NCI-H226 (cell line): ENCODE data around the gene ZPR1.
A peak's percentile ranks its signal among the peaks of the same experiment; 100 is the strongest.
"Not testable (repeated sequence)": the region's sequence is repeated elsewhere in the genome, so short reads cannot be mapped to it uniquely, and the experiment has no call there.

ENCODE experiments used
- DNase-seq: peaks from one replicate; pipeline ENCODE4 v3.0.0-alpha.2; 2015

Gene ZPR1

DNA sequence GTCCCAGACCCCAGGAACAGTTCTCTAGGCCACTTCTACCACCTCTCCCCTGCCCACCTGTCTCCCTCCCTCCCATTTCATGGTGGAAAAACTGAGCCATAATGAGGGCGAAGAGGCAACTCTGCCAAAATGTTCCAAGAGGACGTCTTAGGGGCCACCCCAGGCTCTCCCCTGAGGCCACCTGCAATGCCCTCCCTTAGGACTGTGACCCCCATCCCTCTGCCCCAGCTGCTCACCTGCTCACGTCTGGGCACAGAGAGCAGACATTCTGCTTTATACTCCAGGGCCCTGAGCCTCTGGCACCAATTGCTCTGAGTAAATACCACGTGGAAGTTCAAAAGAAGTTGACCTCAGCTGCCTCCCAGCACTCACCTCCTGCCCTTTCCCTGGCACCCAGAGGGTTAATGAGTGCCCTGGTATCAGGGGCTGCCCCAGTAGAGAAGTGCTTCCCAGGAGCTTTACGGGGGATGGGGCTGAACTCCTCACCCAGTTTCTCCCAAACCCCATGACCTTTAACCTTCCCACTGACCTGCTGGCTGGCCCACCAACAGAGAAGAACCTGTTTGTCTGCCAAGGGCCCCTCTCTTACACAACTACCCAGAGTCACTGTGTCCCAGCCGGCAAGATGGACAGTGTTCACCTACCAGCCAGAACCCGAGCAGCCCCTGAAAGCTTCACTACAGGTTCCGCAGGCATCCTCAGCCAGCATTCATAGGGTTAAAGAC, 4.5 kb upstream of the ZPR1 start:
- DNase-seq: no peak

DNA sequence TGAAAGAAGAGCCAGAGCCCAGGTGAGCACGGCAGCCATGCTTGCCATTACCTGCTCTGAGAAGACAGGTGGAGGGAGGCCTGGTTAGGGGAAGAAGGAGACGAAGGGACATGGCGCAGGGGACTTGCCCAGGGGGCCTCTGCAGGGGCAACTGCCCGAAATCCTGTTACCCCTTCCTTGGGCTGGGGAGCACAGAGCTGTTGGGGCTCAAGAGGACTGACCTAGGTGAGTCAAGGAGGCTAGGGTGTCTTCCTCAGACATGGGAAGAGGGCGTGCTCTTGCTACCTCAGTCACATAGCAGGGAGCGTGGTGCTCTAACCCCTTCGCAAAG, 4.0 kb upstream of the ZPR1 start, which contains the start of gene APOA5:
Gene APOA5 (minus strand): TSS at position 67 of the 331 bp plus-strand sequence. CDS start 19 bp downstream, at position 48.
- DNase-seq: no peak

DNA sequence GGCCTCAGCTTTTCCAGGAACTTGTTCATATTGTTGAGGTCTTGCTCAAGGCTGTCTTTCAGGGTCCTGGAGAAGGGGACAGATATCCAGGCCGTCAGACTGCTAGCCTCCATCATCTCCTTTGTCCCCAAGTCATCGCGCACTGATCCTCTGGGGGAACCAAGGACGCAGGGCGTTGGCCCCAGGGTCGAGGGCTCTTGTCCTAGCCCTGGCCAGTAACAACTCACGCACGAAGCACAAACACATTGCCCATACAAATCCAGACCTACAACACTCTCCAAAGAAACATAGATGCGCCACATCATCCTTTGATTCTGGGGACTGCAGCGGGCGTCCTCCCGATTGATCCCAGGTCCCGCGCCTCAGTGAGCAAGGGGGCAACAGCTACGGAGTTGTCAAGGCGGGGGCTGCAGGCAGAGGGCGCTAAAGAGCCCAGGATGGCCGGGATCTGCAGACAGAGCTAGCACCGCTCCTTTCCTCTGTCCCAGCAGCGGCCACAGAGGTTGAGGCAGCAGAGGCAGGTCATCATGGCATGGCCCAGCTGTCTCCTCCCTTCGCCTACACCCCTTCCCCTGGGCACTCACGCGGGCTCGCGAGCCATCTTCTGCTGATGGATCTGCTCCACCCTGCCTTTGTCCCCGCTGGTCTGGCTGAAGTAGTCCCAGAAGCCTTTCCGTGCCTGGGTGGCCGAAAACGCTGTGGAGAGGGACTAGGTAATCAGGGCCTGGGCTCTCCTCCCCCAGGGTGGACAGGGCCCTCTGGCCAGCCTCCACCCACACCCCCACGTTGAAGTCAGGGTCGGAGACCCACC, 3.4 kb upstream of the ZPR1 start:
- DNase-seq: no peak

DNA sequence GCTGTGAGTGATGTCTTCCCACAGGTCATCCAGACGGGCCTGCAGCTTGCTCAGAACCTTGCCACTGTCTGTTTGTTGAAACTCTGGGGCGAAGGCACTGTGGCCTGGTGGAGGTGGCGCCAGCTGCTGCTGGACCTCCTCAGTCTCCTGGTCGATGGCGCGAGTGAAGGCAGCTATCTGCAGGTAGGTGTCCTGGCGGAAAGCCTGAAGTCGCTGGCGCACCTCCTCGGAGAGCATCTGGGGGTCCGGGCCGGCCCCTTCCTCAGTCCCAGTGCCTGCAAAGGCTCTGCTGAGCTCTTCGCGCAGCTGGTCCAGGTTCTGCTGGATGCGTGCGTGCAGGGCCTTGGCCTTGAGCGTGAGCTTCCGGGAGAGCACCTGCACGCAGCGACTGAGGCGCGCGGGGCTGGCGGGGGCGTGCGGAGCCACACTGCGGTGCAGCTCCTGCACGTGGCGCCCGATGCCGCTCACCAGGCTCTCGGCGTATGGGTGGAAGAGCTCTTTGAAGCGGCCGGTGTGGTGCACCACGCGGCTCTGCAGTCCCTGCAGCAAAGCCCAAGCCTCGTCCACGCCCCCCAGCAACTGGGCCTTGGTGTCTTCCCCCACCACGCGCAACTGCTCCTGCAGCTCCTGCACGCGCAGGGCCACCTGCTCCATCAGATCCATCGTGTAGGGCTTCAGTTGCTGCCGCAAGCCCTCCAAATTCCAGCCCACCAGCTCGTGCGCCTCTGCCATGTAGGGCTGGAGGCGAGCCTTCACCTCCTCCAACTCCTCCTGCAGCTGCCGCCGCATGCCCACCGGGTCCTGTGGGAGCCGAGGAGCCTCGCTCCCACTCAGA, 2.6 kb upstream of the ZPR1 start:
- no peak for DNase-seq

DNA sequence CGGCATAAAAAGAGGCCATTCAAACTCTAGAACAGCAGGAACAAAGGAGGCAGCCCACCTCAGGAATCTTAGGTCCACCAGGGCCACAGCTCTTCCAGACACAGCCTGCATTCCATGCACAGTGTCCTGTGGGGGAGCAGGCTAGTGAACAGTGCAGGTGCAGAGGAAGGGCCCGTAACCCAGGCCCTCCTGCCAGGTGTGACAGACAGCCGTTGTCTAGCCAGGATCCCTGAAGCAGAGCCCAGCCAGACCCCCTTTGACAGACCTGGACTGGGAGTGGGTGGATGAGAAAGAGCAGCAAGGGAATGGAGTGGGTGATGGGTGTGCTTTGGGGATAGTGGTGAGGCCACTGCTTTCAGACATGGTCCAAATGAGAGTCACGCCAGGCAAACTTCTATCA, 1.2 kb upstream of the ZPR1 start:
- no peak for DNase-seq

DNA sequence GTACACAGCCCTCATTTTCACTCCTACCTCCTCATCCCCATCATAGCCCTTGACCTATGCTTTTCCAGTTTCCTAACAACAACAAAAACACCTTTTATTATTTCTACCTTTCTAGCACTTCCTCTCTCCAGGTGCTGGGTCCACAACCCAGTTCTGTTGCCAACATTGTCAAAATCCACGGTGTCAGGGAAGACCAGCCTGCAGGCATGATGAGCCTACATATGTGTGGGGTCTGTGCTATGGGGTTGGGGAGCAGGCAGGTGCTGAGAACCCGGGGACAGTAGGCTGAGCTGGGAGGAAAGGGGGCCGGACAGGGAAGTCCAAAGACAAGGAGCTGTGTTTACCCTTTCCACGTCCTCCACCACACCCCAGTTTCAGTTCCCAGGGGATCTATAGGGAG, 711 bp upstream of the ZPR1 start:
- no peak for DNase-seq

DNA sequence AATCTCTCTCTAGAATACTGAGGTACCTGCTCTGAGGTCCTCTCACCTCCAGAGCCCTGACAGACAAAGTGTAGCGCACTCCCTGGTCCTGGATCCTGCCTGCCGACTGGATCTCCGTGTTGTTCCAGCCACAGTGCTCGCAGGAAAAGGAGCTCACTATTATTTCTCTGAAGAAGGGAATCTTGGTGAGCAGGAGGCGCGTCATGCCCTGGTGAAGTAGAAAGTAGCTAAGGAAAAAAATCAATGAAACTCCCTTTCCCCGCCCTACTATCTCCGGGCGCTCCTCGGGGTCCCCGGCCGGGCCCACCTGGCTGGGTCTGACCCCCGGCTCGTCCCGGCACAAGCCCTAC, 412 bp downstream of the ZPR1 start:
- DNase-seq: no peak

DNA sequence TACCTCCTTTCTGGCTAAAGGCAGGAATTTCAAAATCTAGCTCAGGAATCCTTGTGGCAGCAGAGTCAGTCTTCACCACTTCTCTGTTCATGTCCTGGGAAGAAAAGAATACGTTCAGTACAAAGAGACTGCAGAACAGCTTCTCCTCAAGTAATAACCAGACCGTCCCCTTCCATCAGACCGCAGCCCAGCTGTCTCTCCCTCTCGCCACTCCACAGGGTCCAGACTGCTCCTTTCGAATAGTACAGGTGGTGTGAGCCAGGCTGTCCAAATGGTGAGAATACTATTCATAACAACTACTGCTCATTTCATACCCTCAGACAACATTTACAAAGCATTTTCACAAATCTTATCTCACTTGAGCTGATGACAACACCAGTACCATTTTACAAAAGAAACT, 857 bp downstream of the ZPR1 start:
- DNase-seq: no peak

DNA sequence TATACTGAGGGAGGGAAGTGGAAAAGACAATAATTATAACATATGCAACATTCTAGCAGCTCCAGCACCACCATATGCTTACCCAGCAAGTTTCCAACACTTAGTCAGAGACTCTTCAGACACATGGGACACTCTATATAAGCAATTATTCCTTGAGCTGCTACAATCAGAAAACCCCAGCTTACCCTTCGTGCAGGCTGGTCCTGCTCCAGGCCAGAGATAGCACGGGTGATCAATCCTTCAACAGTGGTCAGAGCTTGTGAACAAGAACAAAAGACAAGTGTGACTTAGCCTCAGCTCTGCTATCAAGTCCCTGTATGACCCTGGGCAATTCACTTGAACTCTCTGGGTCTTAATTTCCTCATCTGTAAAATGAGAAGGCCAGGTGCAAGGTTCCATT, 1.5 kb downstream of the ZPR1 start:
- DNase-seq: no peak

DNA sequence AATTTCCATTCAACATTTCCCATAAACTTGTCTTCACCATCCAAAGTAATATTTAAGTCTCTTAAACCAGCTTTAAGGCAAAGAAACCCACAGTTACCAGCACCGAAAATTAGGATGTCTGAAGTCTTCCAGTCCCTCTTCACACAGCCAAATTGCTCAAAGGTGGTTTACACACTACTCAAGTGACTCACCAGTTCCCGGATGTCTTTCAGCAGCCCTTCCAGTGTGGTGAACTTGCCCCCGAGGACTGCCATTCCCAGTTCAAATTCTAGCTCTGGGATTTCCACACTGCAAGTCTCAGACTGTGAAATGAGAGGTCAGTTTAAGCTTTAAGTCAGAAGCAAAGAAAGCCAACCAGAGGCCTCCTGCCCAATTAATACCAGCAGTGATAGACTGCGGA, 5.1 kb downstream of the ZPR1 start:
- peak; percentile 39 for DNase-seq

DNA sequence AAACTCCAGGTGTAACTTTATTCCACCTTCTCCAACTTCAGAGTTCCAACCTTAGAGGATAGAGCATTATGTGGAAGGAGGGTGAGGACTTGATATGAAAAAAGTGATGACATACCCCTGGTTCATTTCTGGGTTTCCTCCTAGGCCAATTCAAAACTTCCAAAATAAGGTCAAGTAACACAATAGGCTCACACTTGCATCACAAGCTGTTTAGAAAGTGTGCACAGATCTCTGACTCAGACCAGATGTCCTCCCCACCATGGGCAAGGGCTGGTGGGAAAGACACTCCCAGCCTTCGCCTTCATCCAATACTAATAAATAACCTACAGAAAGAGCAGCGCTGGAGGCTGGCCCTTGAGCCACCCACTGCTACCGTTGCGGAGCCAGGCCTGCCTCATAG, 9.3 kb downstream of the ZPR1 start:
- no peak for DNase-seq

DNA sequence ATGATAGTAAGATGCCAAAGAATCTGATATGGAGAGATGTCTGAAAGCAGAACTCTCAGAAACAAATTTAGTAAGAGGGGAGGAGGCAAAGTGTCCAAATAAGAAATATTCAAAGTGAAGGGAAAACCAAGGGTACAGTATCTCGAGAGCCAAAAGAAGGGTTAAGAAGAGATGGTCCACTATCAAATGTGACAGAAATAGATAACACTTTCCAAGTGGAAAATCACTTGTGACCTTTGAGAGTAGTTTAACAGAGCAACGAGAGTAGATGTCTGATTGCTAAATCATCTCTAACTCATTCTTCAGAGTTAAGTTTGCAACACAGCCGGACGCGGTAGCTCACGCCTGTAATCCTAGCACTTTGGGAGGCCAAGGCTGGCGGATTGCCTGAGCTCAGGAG, 10.8 kb downstream of the ZPR1 start:
- no peak for DNase-seq

DNA sequence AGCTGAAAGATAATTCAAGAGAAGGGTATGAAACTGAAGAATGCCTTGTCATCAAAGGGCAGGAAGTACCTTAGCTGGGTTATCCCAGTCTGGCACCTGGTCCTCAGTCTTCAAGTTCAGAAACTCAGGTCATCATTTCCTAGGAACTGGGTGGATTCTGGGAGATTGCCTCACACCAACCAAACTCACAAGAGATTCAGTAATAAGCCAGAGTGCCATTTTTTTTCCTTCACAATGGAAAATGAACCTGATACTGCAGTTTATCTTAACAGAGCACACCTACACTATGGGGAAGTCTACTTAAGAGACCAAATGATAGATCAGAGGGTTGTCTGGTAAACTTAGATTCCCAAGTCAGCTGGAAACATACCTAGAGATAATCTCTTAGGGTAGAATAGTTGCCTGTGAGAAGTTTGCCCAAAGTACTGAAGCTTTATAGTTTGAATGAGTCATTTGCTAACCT, 11.3 kb downstream of the ZPR1 start:
- DNase-seq: no peak

DNA sequence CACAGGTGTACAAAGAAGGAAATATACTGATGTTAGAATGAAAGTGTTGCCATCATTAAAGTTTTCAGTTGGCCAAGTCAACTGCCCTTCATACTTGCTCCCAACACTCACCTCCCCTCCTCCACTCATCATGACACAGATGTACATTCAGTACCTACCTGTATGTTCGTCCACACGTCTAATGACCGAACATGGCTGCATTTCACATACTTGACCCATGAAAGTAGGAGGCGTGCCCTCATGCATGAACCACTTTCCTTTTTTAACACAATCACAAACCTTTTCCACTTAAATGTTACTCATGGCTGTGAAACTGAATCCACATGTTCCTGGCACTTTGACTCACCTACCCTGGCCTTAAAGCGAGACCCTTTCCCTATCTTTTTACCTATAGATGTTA, 11.8 kb downstream of the ZPR1 start:
- no peak for DNase-seq

DNA sequence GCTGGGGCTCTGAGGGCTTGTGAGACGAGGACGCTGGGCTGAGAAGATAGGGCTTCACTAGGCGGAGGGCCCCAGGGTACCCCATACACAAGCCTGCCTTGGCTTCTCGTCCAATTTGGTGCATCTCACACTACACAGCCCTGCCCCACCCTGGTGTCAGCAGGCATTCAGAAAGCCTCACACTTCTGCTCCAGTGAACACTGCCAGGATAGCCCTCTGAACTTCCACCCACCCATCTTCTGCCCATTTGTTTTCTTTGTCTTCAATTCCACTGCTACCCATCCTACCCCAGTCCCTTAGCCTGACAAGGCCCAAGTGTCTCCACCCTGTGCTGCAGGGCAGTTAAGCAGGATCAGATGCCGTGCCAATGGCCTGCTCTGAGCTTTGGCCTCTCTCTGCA, 13.2 kb downstream of the ZPR1 start:
- DNase-seq: no peak

DNA sequence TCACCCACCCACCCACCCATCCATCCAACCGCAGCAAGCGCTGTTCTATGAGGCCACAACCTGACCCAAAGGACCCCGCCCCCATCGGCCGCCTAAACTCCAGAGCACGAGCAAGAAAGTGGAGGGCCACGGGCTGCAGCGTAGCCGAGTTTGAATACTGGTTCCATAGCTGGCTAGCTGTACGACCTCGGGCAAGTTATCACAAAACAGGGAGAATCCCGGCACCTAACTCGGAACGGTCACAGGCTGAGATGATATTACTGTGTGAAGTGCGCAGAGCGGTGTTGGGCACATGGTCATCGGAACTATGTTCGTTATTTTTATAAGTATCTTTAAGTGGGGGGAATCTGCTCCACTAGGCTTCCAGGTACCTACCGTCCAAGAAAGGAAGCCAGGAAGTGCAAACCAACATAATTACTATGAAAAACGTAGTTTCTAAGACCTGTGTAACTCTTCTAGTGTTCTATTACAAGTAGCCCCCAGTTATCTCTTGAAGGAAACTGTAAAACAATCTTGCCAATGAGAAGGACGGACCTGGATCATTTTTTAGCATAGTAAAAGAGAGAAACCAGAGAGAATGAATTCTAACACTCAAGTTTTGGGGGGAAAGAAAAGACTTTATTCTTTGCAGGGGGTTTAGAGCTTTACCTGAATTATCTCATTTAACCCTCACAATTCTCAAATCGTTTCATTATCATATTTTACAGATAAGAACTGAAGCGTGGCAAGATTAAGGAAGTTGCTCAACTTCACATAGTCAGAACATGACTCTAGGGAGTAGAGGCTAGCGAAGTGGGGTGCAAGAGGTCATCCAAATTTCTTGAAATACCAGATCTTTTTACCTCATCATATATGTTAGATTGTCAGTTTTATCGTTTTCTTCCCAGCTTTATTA, 14.4 kb downstream of the ZPR1 start:
- peak; percentile 60 for DNase-seq

DNA sequence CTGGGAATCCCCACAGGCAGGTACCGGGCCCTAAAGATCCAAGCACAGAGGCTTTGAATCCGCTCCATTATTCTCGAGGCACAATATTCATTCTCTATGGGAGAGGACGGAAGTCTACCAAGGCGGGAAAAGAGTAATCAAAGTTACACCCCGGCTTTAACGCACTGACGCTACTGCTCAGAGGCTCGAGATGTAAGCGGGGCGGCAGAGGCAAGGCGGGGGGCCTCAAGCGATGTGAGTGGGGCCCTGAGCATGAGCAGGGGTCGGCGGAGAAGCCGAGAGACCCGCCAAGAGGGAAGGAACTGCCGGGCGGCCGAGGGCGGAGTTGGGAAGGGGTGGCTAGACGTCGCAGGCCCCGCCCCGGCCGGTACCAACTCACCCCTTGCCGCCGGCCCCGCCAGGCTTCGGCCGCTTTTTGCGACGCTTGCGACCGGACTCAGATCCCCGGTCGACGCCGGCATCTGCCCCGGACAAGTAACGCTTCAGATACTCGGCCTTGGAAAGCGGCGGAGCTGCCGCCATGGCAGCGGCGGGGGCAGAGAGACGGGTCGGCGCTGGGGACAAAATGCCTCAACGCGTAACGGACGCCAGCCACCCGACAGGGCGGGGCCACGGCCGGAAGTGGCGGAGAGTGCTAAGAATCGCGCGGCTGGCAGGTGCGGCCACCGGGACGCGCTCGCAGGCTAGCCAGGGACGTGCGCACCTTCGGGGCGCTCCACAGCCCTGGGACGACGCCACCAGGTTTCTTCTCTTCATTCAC, 15.2 kb downstream of the ZPR1 start, which contains the start of gene BUD13:
Gene BUD13 (minus strand): TSS at position 545 of the 760 bp plus-strand sequence. CDS start 23 bp downstream, at position 522.
- DNase-seq: peak; percentile 84

DNA sequence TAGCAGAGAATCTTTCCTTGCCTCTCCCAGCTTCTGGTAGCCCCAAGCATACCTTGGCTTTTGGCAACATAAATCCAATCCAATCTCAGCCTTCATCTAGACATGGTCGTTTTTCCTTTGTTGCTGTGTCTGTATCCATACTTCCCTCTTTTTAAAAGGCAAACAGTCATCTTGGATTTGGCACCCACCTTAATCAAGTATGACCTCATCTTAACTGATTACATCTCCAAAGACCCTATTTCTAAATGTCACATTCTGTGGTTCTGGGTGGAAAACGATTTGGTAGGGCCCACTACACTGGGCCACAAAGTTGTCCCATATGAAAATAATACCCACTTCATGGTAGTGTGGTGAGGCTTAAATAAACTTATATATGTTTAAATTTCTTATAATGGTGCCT, 15.9 kb downstream of the ZPR1 start:
- no peak for DNase-seq

DNA sequence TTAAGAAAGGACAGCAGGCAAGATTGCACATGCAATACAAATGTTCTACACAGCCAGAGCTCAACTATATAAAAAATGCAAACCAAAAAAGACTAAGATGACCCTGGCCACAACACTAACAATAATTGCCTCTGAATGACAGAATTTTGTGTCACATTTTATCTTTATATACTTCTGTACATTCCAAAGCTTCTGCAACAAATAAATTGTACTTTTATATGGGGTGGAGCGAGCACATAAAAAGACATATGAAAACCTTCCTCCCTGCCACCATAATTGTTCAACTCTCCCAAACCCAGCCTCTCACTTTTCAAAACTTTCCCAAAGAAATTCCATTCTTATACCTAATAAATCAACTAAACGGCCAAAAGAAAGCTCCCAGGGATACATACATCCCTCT, 25.7 kb downstream of the ZPR1 start:
- DNase-seq: no peak

DNA sequence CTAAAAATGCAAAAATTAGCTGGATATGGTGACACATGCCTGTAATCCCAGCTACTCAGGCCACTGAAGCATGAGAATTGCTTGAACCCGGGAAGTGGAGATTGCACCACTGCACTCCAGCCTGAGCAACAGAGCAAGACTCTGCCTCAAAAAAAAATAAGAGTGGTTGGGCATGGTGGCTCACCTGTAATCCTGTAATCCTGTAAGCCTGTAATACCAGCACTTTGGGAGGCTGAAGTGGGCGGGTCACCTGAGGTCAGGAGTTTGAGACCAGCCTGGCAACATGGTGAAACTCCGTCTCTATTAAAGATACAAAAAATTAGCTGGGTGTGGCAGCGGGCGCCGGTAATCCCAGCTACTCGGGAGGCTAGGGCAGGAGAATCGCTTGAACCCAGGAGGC, 31.8 kb downstream of the ZPR1 start:
- DNase-seq: not testable (repeated sequence)

DNA sequence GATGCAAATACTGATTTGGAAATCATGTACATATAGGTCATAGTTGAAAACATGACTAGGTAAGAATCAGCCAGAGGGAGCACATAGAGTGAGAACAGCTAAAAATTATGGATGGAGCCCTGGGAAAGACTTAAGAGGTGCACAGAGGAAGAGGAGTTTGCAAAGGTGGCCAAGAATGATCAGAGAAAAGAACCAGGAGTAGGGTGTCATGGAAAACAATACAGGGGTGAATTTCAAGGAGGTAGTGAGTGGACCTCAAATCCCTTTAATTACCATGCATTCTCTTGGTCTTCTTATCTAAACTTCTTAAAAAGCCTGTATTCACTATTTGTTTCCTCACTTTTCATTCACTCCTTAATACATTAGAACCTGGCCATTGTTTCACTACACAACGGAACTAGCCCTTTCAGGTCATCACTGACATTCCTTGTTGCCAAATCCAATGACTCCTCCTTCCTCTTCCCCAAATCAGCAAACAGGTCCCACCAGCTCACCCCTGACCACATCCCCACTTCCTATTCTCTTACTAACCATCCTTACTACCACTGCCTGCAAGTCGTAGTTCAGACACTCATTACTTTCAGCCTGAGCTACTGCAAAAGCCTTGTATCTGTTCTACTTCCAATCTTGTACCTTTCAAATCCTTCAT, 37.6 kb downstream of the ZPR1 start:
- no peak for DNase-seq
